WI38 (cell line): ENCODE data around the gene GIPC2.

ENCODE experiments used
- H3K4me3 ChIP-seq: 2 replicates; pipeline ENCODE4 v1.5.1; 2011; ENCODE audit warnings: low read depth, mild to moderate bottlenecking, control low read depth, low read length
- CTCF ChIP-seq: IDR thresholded peaks from 2 replicates; pipeline ENCODE4 v1.5.1; 2012; ENCODE audit warnings: low read depth, mild to moderate bottlenecking, control low read depth, low read length

Gene GIPC2

GRCh38 chr1:78070210-78070609 is 24.4 kb downstream of the GIPC2 start:
- no peak overlapping the region for H3K4me3 ChIP-seq
- TF ChIP-seq CTCF: no peak

- no peak overlapping the region for H3K4me3 ChIP-seq
- no peak for TF ChIP-seq CTCF
Measured at GRCh38 chr1:78070758-78071157, 25.0 kb downstream of the GIPC2 start.

GRCh38 chr1:78071696-78072095 is 25.9 kb downstream of the GIPC2 start:
- H3K4me3 ChIP-seq: no peak overlapping the region
- TF ChIP-seq CTCF: no peak

GRCh38 chr1:78072216-78072615 is 26.4 kb downstream of the GIPC2 start:
- TF ChIP-seq CTCF: no peak
- no peak overlapping the region for H3K4me3 ChIP-seq

GRCh38 chr1:78073441-78073840 is 27.7 kb downstream of the GIPC2 start:
- no peak for TF ChIP-seq CTCF
- H3K4me3 ChIP-seq: no peak overlapping the region

- TF ChIP-seq CTCF: no peak
- no peak overlapping the region for H3K4me3 ChIP-seq
Measured at GRCh38 chr1:78075621-78076020, 29.9 kb downstream of the GIPC2 start.

- H3K4me3 ChIP-seq: no peak overlapping the region
- TF ChIP-seq CTCF: no peak
Measured at GRCh38 chr1:78078358-78078757, 32.6 kb downstream of the GIPC2 start.
